Measurements from ENCODE around the gene ANO1. TPM values are rescaled to one million over a fixed set of nuclear protein-coding genes. Genes with fewer than 3 reads are reported as not detected.
A peak's percentile ranks its signal among the peaks of the same experiment; 100 is the strongest.

The ANO1 gene
- total RNA-seq, 4 donors from 2014 or later: 1.1 to 27.2 (median 4.2) TPM

GRCh38 chr11:70066628-70067027, 11.5 kb upstream of the ANO1 start:
- TF ChIP-seq CTCF (IDR thresholded peaks at IDR 0.05): no peak
- TF ChIP-seq POLR2A (IDR thresholded peaks at IDR 0.05): no peak
- DNase-seq: peak in 2 of 3 donors; percentile 24 to 39
- H3K4me3 ChIP-seq: no peak overlapping the region
- H3K4me1 ChIP-seq: no peaks in the 10 kb centered on the region
- no peaks in the 10 kb centered on the region for H3K9me3 ChIP-seq
- no peaks in the 10 kb centered on the region for H3K36me3 ChIP-seq
- no peaks in the 10 kb centered on the region for H3K27me3 ChIP-seq
- no peak overlapping the region for H3K27ac ChIP-seq

GRCh38 chr11:70067036-70067435, 11.1 kb upstream of the ANO1 start:
- no peaks in the 10 kb centered on the region for H3K27me3 ChIP-seq

DNA sequence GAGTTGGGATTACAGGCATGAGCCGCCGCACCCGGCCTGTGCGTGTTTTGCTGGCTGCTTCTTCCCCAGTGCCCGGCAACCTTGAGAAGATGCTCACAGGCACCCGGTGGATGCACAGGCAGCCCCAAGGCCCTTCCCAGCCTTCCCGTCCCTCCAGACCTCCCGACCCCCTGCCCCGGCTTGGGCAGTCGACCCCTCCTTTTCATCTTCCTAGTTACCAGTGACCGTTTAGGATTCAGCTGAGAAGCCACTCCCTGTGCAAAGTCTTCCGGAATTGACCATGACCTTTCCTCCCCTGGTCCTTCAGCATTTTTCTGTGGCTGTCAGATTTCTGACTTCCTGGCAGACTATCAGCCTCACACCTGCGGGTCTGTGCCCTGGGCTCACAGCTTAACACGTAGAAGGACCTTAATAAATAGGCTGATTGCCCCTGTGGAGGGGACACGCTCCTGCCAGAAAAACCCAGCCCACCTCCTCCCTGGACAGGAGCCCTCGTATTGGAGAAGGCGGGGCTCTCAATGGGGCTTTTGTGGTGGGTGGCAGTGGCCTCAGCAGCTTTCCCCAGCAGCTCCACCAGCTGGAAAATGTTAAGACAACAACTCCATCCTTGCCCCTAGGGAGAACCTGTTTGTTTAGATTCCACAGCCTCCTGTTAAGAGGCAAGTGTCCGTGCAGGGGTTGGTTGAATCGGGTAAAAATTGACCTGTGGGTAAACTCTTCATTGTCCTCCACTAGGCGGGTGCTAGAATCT, 10.4 kb upstream of the ANO1 start:
- H3K4me1 ChIP-seq: no peaks in the 10 kb centered on the region
- no peaks in the 10 kb centered on the region for H3K9me3 ChIP-seq
- no peak overlapping the region for H3K27ac ChIP-seq
- no peaks in the 10 kb centered on the region for H3K27me3 ChIP-seq
- H3K36me3 ChIP-seq: no peaks in the 10 kb centered on the region
- TF ChIP-seq POLR2A (IDR thresholded peaks at IDR 0.05) (no peak), CTCF (IDR thresholded peaks at IDR 0.05) (no peak)
- H3K4me3 ChIP-seq: no peak overlapping the region
- DNase-seq: peak in 2 of 3 donors; percentile 25 to 39

More at GRCh38 chr11:70067036-70067435, 11.1 kb upstream of the ANO1 start:
- Histone ChIP-seq H3K27ac (no peak overlapping the region), H3K4me1 (no peaks in the 10 kb centered on the region), H3K9me3 (no peaks in the 10 kb centered on the region), H3K36me3 (no peaks in the 10 kb centered on the region), H3K4me3 (no peak overlapping the region)
- DNase-seq: peak in 1 of 3 donors; percentile 33
- TF ChIP-seq CTCF (IDR thresholded peaks at IDR 0.05) (no peak), POLR2A (IDR thresholded peaks at IDR 0.05) (no peak)

DNA sequence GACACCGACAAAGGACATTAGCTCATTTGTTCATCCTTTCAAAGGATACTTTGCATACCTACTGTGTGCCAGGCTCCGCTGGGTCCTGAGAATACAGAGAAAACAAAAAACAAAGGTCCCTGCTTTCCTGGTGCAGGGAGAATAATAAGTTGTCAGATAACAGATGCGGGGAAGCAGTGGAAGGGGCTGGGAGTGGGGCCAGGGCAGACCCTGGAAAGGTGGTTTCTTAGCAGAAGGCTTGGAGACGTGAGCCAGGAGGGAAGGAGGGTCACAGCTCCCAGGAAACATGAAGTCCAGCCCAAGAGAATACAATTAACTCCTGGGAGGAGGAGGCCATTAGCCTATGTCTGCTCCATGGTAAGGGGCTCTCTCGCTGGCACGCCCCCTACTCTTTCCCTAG, 9.8 kb upstream of the ANO1 start:
- TF ChIP-seq POLR2A (IDR thresholded peaks at IDR 0.05): no peak
- TF ChIP-seq CTCF (IDR thresholded peaks at IDR 0.05): no peak
- Histone ChIP-seq H3K4me3 (no peak overlapping the region), H3K9me3 (no peaks in the 10 kb centered on the region), H3K4me1 (no peaks in the 10 kb centered on the region), H3K27ac (no peak overlapping the region), H3K36me3 (no peaks in the 10 kb centered on the region), H3K27me3 (no peaks in the 10 kb centered on the region)
- no peak for DNase-seq

DNA sequence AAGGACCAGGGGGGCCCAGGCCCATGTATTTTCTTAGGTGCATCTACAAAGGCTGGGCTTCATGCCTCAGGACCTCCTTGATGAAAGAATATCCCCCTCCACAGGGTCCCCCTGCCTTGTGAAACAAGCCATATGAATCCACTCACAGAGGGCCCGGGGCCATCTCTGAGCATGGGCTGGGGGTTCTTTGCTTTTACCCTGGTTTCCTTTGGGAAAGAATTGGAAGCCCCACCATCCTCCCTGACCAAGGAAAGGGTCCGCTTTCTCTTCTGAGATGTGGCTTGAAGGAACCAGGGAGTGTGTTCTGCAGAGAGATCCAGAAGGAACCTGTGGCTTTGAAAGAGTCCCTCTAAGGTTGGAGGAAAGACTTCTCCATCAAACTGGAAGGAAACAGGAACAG, 9.2 kb upstream of the ANO1 start:
- H3K9me3 ChIP-seq: no peaks in the 10 kb centered on the region
- no peaks in the 10 kb centered on the region for H3K4me1 ChIP-seq
- no peaks in the 10 kb centered on the region for H3K27me3 ChIP-seq
- H3K4me3 ChIP-seq: no peak overlapping the region
- TF ChIP-seq POLR2A (IDR thresholded peaks at IDR 0.05) (no peak), CTCF (IDR thresholded peaks at IDR 0.05) (no peak)
- no peaks in the 10 kb centered on the region for H3K36me3 ChIP-seq
- DNase-seq: no peak
- H3K27ac ChIP-seq: no peak overlapping the region

All from Peyer's patch (tissue), 4 donors.